NCI-H748 treated with DMSO at 0.1 percent for 48 hours (cell line): ENCODE data around the gene KRTAP10-3.

Experiments used
- DNase-seq: peaks from one replicate; lab custom pipeline; 2025; lab: John Stamatoyannopoulos, UW

The KRTAP10-3 gene

GRCh38 chr21:44548381-44548780 lies 10.2 kb downstream of the KRTAP10-3 start:
- DNase-seq = no peak

GRCh38 chr21:44547656-44548331 lies 10.8 kb downstream of the KRTAP10-3 start:
- DNase-seq = no peak

GRCh38 chr21:44544566-44544965 lies 14.0 kb downstream of the KRTAP10-3 start:
- DNase-seq = no peak

- no peak for DNase-seq
These were observed 15.9 kb downstream of the KRTAP10-3 start for GRCh38 chr21:44542716-44543115.

GRCh38 chr21:44540741-44541288 lies 17.8 kb downstream of the KRTAP10-3 start:
- DNase-seq = no peak

GRCh38 chr21:44539991-44540666 lies 18.5 kb downstream of the KRTAP10-3 start, which contains the start of gene KRTAP10-1:
TSS of gene KRTAP10-1 (minus strand) at chr21:44540195. CDS start at chr21:44540150, 45 bp downstream.
- no peak for DNase-seq

- no peak for DNase-seq
These were observed 19.5 kb downstream of the KRTAP10-3 start for GRCh38 chr21:44539046-44539445.

- DNase-seq = no peak
These were observed 20.4 kb downstream of the KRTAP10-3 start for GRCh38 chr21:44537930-44538911.

GRCh38 chr21:44535963-44536362 lies 22.6 kb downstream of the KRTAP10-3 start:
- no peak for DNase-seq

GRCh38 chr21:44534688-44535087 lies 23.9 kb downstream of the KRTAP10-3 start:
- no peak for DNase-seq

- no peak for DNase-seq
These were observed 24.5 kb downstream of the KRTAP10-3 start for GRCh38 chr21:44533891-44534627.

- no peak for DNase-seq
These were observed 25.3 kb downstream of the KRTAP10-3 start for GRCh38 chr21:44533121-44533890.

GRCh38 chr21:44532712-44533111 lies 25.9 kb downstream of the KRTAP10-3 start:
- DNase-seq = no peak

GRCh38 chr21:44531606-44532564 lies 26.7 kb downstream of the KRTAP10-3 start:
- no peak for DNase-seq

GRCh38 chr21:44530903-44531605 lies 27.5 kb downstream of the KRTAP10-3 start:
- no peak for DNase-seq

GRCh38 chr21:44530221-44530902 lies 28.2 kb downstream of the KRTAP10-3 start:
- DNase-seq = no peak

GRCh38 chr21:44529503-44530125 lies 29.0 kb downstream of the KRTAP10-3 start:
- DNase-seq = no peak

- DNase-seq = no peak
These were observed 29.6 kb downstream of the KRTAP10-3 start for GRCh38 chr21:44529011-44529421.
